Caco-2 (cell line): ENCODE data around the gene RPS6KA4. TPM values are rescaled to one million over a fixed set of nuclear protein-coding genes. Genes with fewer than 3 reads are reported as not detected.

Source experiments
- BruUV-seq: library from RNA; stranded (reverse); fragments of 400-500 nt; replicated peaks from 2 replicates; lab custom pipeline; 2021; lab: Mats Ljungman, UMichigan
- CTCF ChIA-PET: fragments of 300-600 bp; sonication (Branson Sonifier 250); formaldehyde crosslinking; loops from one replicate; lab custom pipeline; 2022; ENCODE audit warnings: antibody characterized with exemption; lab: Charles Lee
- POLR2A ChIA-PET: fragments of 300-600 bp; sonication (Branson Sonifier 250); formaldehyde crosslinking; loops from one replicate; lab custom pipeline; 2022; ENCODE audit warnings: antibody characterized with exemption; lab: Charles Lee
- DNase-seq, 2 experiments: peaks; one replicate each; pipeline versions ENCODE4 v3.0.0 to v3.0.0-alpha.2; 2020 to 2022
- H3K27me3 ChIP-seq: replicated peaks from 2 replicates; pipeline ENCODE4 v1.6.0; 2011; ENCODE audit warnings: low read length; ENCODE audit not compliant: control insufficient read depth, insufficient read depth
- H3K36me3 ChIP-seq: 2 replicates; pipeline ENCODE4 v1.5.1; 2011; ENCODE audit warnings: low read length; ENCODE audit not compliant: control insufficient read depth, insufficient read depth
- H3K4me1 ChIP-seq: fragments of 250-450 bp; sonication (Bioruptor Pico); 2 replicates; pipeline ENCODE4 v1.5.1; 2020; ENCODE audit warnings: mild to moderate bottlenecking
- H3K4me3 ChIP-seq: 2 replicates; pipeline ENCODE4 v1.5.1; 2011; ENCODE audit warnings: low read depth, mild to moderate bottlenecking, control low read depth, low read length
- H3K9me3 ChIP-seq: fragments of 250-450 bp; sonication (Bioruptor Pico); 2 replicates; pipeline ENCODE4 v1.5.1; 2020; ENCODE audit warnings: mild to moderate bottlenecking, moderate library complexity
- H3K27ac Mint-ChIP-seq: one replicate; pipeline ENCODE4 v1.8.0; 2022; ENCODE audit warnings: mixed read lengths; ENCODE audit not compliant: unreplicated experiment
- H3K27me3 Mint-ChIP-seq: one replicate; pipeline ENCODE4 v1.8.0; 2022; ENCODE audit warnings: mixed read lengths; ENCODE audit not compliant: insufficient read depth, unreplicated experiment
- H3K36me3 Mint-ChIP-seq: one replicate; pipeline ENCODE4 v1.8.0; 2022; ENCODE audit warnings: mild to moderate bottlenecking, mixed read lengths; ENCODE audit not compliant: insufficient read depth, unreplicated experiment
- H3K4me1 Mint-ChIP-seq: one replicate; pipeline ENCODE4 v1.8.0; 2022; ENCODE audit warnings: low read depth, mixed read lengths; ENCODE audit not compliant: unreplicated experiment
- H3K4me3 Mint-ChIP-seq: one replicate; pipeline ENCODE4 v1.8.0; 2022; ENCODE audit warnings: mild to moderate bottlenecking, moderate library complexity, mixed read lengths; ENCODE audit not compliant: unreplicated experiment
- H3K9me3 Mint-ChIP-seq: one replicate; pipeline ENCODE4 v1.8.0; 2022; ENCODE audit warnings: mixed read lengths; ENCODE audit not compliant: unreplicated experiment
- intact Hi-C: fragments of 100-400 bp; cut with micrococcal nuclease; formaldehyde crosslinking; loops from one replicate; pipeline ENCODE4 v1.10.0; 2022; ENCODE audit not compliant: unreplicated experiment
- total RNA-seq: library from RNA; stranded (reverse); gene quantifications from 2 replicates; pipeline ENCODE4 v1.2.3, GENCODE V29; 2022
- TF ChIP-seq, protein P1 (sequence below), 2 experiments: fragments of 200-600 bp in 1 of 2; IDR thresholded peaks; 1 replicate in 1 of 2; 2 replicates in 1 of 2; pipeline versions ENCODE4 v1.5.1 to v1.8.0; 2011 to 2022; ENCODE audit warnings: antibody characterized with exemption in 1 of 2, control low read depth in 1 of 2, inconsistent platforms in 1 of 2, low read depth in 1 of 2, low read length in 1 of 2, mild to moderate bottlenecking in 1 of 2, moderate library complexity in 1 of 2; ENCODE audit not compliant: insufficient read depth in 1 of 2, severe bottlenecking in 1 of 2, unreplicated experiment in 1 of 2

The RPS6KA4 gene
- total RNA-seq, 1 experiment from 2014 or later = 95.7 TPM

DNA sequence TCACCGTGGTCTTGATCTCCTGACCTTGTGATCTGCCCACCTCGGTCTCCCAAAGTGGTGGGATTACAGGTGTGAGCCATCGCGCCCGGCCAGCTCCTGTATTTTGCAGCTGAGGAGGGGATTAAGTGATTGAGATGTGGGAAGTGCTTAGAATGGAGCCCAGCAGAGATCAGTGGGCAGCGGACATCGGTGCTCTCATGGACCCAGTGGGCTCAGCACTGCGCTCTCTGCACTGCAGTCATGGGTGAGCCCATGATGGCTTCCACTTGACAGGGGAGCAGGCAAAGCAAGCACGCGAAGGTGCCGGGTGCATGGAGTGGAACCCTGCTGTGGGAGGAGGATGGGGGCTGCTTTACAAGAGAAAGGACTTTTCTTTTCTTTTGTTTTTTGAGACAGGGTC, 28.1 kb upstream of the RPS6KA4 start:
- no peak overlapping the region for H3K4me3 Mint-ChIP-seq
- H3K27me3 Mint-ChIP-seq = no peaks in the 10 kb centered on the region
- POLR2A ChIA-PET = interaction anchor here (3.0 kb wide), 1 partner anchor 13 kb away, joined by 13 read pairs; the partner anchor contains the start of genes PRDX5 and TRMT112
- Histone ChIP-seq H3K27me3 (no peaks in the 10 kb centered on the region), H3K4me3 (no peak overlapping the region), H3K9me3 (no peaks in the 10 kb centered on the region), H3K36me3 (no peaks in the 10 kb centered on the region), H3K4me1 (peaks cover 5% of the 10 kb centered on the region; the same call in 1 of the 2 replicates)
- H3K27ac Mint-ChIP-seq = no peak overlapping the region
- H3K9me3 Mint-ChIP-seq = no peaks in the 10 kb centered on the region
- CTCF ChIA-PET = interaction anchor here (0.8 to 3.1 kb wide), 7 partner anchors 10 to 60 kb away, joined by 3 to 24 read pairs (median 4); partner anchors contain the start of genes PRDX5, RPS6KA4 and TRMT112
- intact Hi-C loops = no loop called here
- TF ChIP-seq, protein P1, sequence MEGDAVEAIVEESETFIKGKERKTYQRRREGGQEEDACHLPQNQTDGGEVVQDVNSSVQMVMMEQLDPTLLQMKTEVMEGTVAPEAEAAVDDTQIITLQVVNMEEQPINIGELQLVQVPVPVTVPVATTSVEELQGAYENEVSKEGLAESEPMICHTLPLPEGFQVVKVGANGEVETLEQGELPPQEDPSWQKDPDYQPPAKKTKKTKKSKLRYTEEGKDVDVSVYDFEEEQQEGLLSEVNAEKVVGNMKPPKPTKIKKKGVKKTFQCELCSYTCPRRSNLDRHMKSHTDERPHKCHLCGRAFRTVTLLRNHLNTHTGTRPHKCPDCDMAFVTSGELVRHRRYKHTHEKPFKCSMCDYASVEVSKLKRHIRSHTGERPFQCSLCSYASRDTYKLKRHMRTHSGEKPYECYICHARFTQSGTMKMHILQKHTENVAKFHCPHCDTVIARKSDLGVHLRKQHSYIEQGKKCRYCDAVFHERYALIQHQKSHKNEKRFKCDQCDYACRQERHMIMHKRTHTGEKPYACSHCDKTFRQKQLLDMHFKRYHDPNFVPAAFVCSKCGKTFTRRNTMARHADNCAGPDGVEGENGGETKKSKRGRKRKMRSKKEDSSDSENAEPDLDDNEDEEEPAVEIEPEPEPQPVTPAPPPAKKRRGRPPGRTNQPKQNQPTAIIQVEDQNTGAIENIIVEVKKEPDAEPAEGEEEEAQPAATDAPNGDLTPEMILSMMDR (IDR thresholded peaks at IDR 0.05; ENCODE audit: insufficient read depth in 1 of 2, low read depth in 1 of 2, low read length in 1 of 2, severe bottlenecking in 1 of 2, unreplicated experiment in 1 of 2) = no peak
- no TSS peak for BruUV-seq
- peaks cover 4% of the 10 kb centered on the region for H3K36me3 Mint-ChIP-seq
- peaks cover 12% of the 10 kb centered on the region for H3K4me1 Mint-ChIP-seq
- no peak for DNase-seq

DNA sequence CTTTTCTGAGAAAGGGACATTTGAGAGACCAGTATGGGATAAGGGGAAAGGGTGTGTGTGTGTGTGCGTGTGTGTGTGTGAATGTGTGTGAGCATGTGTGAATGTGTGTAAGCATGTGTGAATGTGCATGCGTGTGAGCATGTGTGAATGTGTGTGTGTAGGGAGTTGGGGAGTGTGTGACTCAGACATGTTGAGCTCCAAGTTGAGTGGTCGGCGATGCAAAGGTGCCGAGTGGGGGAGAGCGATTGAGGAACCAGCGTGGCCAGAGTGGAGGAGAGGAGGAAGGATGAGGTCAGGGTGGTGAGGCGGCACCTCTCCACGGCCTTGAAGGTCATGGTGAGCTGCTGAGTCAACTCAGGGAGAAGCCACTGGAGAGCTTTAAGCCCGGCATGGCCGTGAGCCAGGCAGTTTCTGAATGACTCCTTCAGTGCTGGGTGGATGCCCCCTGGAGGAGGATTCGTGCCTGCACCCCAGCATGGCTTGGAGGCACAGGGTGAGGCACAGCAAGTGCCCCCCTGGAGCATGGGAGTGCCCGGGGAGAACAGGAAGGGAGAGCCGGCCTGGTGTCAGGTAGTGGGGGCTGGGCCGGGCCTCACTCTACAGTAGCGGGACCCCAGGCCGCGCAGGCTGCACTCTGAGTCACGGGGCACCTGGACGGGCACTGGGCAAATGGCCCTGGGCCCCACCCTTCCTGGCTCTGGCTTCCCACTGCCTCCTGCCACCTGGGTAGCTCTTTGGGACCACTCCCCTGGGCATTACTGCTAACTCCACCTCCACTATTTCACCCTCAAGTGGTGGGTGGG, 27.2 kb upstream of the RPS6KA4 start:
- peaks cover 5% of the 10 kb centered on the region; the same call in 1 of the 2 replicates for H3K4me1 ChIP-seq
- CTCF ChIA-PET = interaction anchor here (0.6 to 3.1 kb wide), 8 partner anchors 9 to 1559 kb away, joined by 3 to 24 read pairs (median 4); partner anchors contain the start of genes CCDC85B, PRDX5, RPS6KA4 and TRMT112
- POLR2A ChIA-PET = interaction anchor here (3.0 kb wide), 1 partner anchor 14 kb away, joined by 13 read pairs; the partner anchor contains the start of genes PRDX5 and TRMT112
- no peak overlapping the region for H3K27ac Mint-ChIP-seq
- no peaks in the 10 kb centered on the region for H3K9me3 ChIP-seq
- no peak overlapping the region for H3K4me3 Mint-ChIP-seq
- no peaks in the 10 kb centered on the region for H3K9me3 Mint-ChIP-seq
- H3K27me3 Mint-ChIP-seq = no peaks in the 10 kb centered on the region
- no peak overlapping the region for H3K4me3 ChIP-seq
- H3K36me3 ChIP-seq = no peaks in the 10 kb centered on the region
- peak; percentile 42 to 55 for DNase-seq
- H3K36me3 Mint-ChIP-seq = peaks cover 4% of the 10 kb centered on the region
- intact Hi-C loops = no loop called here
- TF ChIP-seq, protein P1 (IDR thresholded peaks at IDR 0.05; ENCODE audit: insufficient read depth in 1 of 2, low read depth in 1 of 2, low read length in 1 of 2, severe bottlenecking in 1 of 2, unreplicated experiment in 1 of 2) = peak; percentile 17 to 20
- H3K27me3 ChIP-seq = no peaks in the 10 kb centered on the region
- no TSS peak for BruUV-seq
- H3K4me1 Mint-ChIP-seq = peaks cover 12% of the 10 kb centered on the region

DNA sequence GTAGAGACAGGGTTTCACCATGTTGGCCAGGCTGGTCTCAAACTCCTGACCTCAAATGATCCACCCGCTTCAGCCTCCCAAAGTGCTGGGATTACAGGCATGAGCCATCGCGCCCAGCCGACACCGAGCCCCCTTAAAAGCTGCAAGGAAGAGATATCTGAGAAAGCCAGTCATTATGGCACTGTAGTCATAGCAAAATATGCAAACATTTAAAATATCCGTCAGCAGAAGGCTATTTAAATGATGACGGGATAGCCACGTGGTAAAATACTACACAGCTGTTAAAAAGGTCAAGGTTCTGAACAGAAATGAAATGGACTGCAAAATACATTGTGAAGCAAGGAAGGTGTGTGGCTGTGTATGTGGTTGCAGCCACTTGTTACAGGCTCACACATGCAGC, 25.4 kb upstream of the RPS6KA4 start:
- POLR2A ChIA-PET = interaction anchor here (0.5 kb wide), 1 partner anchor 38 kb away, joined by 3 read pairs; no protein-coding TSS in a partner anchor

More for the DNA sequence above, 25.4 kb upstream of the RPS6KA4 start:
- no peak overlapping the region for H3K4me3 ChIP-seq
- no peaks in the 10 kb centered on the region for H3K27me3 Mint-ChIP-seq
- H3K27ac Mint-ChIP-seq = no peak overlapping the region
- H3K9me3 Mint-ChIP-seq = no peaks in the 10 kb centered on the region
- peaks cover 5% of the 10 kb centered on the region; the same call in 1 of the 2 replicates for H3K4me1 ChIP-seq
- BruUV-seq = no TSS peak
- H3K27me3 ChIP-seq = no peaks in the 10 kb centered on the region
- no peaks in the 10 kb centered on the region for H3K36me3 ChIP-seq
- no peak for DNase-seq
- H3K36me3 Mint-ChIP-seq = peaks cover 4% of the 10 kb centered on the region
- peaks cover 12% of the 10 kb centered on the region for H3K4me1 Mint-ChIP-seq
- no peaks in the 10 kb centered on the region for H3K9me3 ChIP-seq
- TF ChIP-seq, protein P1 (IDR thresholded peaks at IDR 0.05; ENCODE audit: insufficient read depth in 1 of 2, low read depth in 1 of 2, low read length in 1 of 2, severe bottlenecking in 1 of 2, unreplicated experiment in 1 of 2) = no peak
- no peak overlapping the region for H3K4me3 Mint-ChIP-seq
- intact Hi-C loops = no loop called here
- CTCF ChIA-PET = interaction anchor here (3.1 kb wide), 1 partner anchor 16 kb away, joined by 24 read pairs; the partner anchor contains the start of genes PRDX5 and TRMT112
